Stimulated activated CD8-positive, alpha-beta memory T cell treated with anti-CD3 and anti-CD28 coated beads, Interleukin-4, amount 100 ng/mL, for 24 hours (primary cell): ENCODE measurements around the gene CRISPLD2.
"Not testable (repeated sequence)": the region's sequence is repeated elsewhere in the genome, so short reads cannot be mapped to it uniquely, and the experiment has no call there.

ENCODE experiments used
- DNase-seq: peaks from one replicate; pipeline ENCODE4 v3.0.0-alpha.2; 2020; ENCODE audit warnings: low read depth

CRISPLD2 gene

GRCh38 chr16:84932681-84933080 is 112.9 kb downstream of the CRISPLD2 start:
- DNase-seq = no peak

GRCh38 chr16:84933774-84934631 is 114.2 kb downstream of the CRISPLD2 start:
- DNase-seq = no peak

GRCh38 chr16:84937196-84938005 is 117.6 kb downstream of the CRISPLD2 start:
- DNase-seq = no peak

- DNase-seq = not testable (repeated sequence)
Observed at GRCh38 chr16:84938616-84939015, 118.8 kb downstream of the CRISPLD2 start.

DNA sequence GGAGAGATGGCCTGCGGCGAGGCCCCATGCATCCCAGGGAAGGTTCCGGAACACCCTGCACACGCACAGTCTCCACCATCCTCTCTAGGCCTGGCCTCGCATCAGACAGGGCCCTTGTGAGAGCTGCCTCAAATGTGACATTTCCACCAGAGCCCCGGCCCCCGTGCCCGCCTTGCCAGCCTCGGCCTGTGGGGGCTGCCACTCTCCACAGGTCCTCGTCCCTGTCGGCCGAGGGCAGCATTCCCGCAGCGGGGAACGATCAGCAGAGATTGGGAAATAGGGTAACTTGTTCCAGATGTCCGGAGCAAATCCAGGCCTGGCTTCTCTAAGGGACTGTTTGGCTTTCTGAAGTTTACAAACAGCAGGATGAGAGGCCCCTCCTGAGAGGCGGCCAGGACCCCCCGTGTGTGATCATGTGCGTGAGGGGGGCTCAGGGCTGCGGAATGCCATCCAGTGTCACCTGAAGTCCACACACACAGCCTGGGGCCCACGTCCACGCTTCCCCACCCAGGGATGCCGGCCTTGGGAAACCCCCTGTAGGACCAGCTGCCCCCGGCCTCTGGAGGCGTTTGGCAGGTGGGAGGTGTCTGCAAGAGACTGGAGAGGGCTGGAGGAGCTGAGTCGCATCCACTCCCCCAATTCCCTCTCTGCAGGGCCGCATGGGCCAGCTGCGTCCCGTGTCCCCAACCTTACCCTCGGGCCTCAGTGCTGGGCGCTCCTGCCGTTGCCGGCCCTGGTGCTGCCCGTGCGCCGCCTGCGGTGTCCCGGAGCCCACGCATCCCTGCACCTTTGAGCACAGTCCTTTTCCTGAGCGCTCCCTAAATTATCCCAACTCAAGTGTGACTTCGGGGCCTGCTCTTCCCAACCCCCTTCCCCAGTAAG is 121.1 kb downstream of the CRISPLD2 start:
- no peak for DNase-seq

- DNase-seq = no peak
Observed at GRCh38 chr16:84941921-84942320, 122.1 kb downstream of the CRISPLD2 start.

DNA sequence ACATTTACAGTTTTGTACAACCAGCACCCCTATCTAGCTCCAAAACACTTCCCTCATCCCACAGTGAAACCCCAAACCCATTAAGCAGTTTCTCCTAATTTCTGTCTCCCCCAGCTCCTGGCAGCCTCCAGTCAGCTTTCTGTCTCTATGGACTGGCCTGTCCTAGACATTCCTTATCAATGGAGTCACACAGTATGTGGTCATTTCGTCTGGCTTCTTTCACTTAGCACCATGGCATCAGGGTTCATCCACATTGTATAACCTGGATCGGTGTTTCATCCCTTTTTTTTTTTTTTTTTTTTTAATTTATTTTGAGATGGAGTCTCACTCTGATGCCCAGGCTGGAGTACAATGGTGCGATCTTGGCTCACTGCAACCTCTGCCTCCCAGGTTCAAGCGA is 123.0 kb downstream of the CRISPLD2 start:
- DNase-seq = no peak

- DNase-seq = no peak
Observed at GRCh38 chr16:84943620-84944019, 123.8 kb downstream of the CRISPLD2 start.

GRCh38 chr16:84947022-84947421 is 127.2 kb downstream of the CRISPLD2 start:
- no peak for DNase-seq

GRCh38 chr16:84947996-84948850 is 128.4 kb downstream of the CRISPLD2 start:
- no peak for DNase-seq

GRCh38 chr16:84948851-84949610 is 129.2 kb downstream of the CRISPLD2 start:
- no peak for DNase-seq

- no peak for DNase-seq
Observed at GRCh38 chr16:84949772-84950436, 130.1 kb downstream of the CRISPLD2 start.

DNA sequence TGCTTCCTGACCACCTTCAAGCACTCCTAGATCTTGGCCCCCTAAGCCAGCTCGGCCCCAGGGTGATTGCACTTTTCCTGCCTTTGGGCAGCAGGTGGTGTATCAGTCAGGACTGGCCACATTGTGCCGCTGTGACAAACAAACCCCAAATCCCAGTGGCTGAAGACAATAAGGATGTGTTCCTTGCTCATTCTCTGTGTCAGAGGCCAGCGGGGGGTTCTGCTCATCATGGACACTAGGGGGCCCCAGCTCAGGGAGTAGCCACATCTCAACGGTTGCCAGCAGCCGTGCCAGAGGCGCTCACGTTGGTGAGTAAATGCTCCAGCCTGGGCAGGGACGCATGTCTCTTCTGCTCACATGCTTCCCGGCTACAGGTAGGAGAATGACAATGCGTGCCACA is 131.1 kb downstream of the CRISPLD2 start:
- peak; percentile 12 for DNase-seq

GRCh38 chr16:84952335-84953189 is 132.8 kb downstream of the CRISPLD2 start:
- peak; percentile 36 for DNase-seq

DNA sequence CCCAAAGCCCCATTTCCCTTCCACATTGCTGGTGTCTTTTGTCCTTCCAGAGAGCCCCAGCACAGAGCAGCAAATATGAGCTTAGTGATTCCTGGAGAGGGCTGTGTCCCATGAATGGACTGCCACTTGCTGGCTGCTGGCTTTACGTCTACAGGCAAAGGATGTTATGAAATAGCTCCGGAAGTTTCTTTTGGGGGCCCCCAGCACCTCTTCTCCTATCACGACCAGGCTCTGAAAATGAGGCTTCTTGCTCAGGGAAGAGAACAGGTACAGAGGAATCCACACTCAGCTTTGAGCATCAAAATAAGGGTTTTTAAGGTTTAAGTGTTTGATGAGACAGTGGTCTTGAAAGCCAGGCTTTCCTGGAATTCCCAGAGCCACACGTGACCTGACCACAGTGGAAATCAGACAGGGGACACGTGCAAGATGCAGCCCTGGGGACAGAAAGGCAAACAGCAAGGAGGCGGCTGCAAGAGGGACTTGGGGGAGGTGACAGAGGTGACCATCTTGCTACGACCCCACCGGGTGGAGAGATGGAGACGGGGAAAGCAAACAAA is 133.5 kb downstream of the CRISPLD2 start:
- DNase-seq = no peak

DNA sequence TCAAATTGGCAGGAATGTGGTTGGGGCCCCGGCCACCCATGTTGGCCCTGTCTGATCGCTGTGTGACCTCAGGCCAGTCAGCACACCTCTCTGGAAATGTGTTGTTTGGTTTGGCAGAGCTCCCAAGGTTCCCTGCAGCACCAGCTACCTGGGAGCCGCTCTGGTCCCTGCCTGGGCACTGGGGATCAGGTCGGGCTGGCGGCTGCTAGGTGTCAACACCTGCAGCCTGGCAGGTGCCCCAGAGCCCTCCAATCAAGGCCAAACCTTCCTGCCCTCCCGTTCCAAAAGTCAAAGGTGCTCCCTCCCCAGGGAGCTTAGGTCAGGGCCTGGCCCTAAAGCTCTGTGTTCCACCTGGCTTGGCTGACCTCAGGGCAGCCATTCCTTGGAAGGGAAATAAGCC is 135.6 kb downstream of the CRISPLD2 start:
- no peak for DNase-seq

DNA sequence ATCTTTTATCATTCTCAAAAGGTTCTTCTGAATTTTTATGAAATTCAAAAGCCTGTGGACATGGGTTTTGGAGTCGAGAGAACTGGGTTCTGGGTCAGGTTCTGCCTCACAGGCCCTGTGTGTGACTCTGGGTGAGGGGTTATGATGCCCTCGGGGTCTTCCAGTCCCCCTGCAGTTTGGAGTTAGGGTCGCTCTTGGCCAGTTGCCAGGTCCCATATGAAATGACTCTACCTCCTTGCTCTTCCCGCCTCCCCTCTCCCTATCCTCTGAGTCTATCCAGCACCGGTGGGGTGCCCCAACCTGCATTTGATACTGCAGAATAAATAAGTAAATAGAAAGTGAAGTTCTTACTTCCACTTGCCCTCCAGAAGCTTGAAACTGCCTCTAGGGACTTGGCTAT is 137.4 kb downstream of the CRISPLD2 start:
- DNase-seq = no peak

GRCh38 chr16:84957792-84958191 is 138.0 kb downstream of the CRISPLD2 start:
- no peak for DNase-seq
